Right cardiac atrium (tissue), 5 donors: Measurements from ENCODE around the gene RABGAP1L. TPM values are rescaled to one million over a fixed set of nuclear protein-coding genes. Genes with fewer than 3 reads are reported as not detected.
"Not testable (repeated sequence)": the region's sequence is repeated elsewhere in the genome, so short reads cannot be mapped to it uniquely, and the experiment has no call there.

Experiments
- ATAC-seq, 2 donors: fragments of 200-7000 bp; cut with Tn5 transposase; one replicate each; pipeline versions ENCODE4 v1.8.0 to v1.9.1; 2020; ENCODE audit warnings: moderate library complexity in 2 of 2, mild to moderate bottlenecking in 1 of 2
- DNase-seq, 3 donors: peaks; one replicate each; pipeline ENCODE4 v3.0.0-alpha.2; 2020
- H3K27ac ChIP-seq: one replicate; pipeline ENCODE4 v1.5.1; 2013; ENCODE audit warnings: mild to moderate bottlenecking, low read length, control low read depth, moderate library complexity
- H3K27me3 ChIP-seq: one replicate; pipeline ENCODE4 v1.6.1; 2013; ENCODE audit not compliant: control insufficient read depth, insufficient read depth
- H3K4me1 ChIP-seq: one replicate; pipeline ENCODE4 v1.6.1; 2013; ENCODE audit warnings: low read length; ENCODE audit not compliant: control insufficient read depth, insufficient read depth
- H3K4me3 ChIP-seq: one replicate; pipeline ENCODE4 v1.5.1; 2013; ENCODE audit warnings: low read length, control low read depth
- H3K9me3 ChIP-seq: one replicate; pipeline ENCODE4 v1.6.1; 2013; ENCODE audit warnings: low read length; ENCODE audit not compliant: control insufficient read depth
- WGBS: extraction: QIAGEN DNeasy Blood & Tissue Kit; methylation state at CpG from one replicate; pipeline ENCODE4 v1.1.7; 2013; 5-methylcytosine and 5-hydroxymethylcytosine counted together
- intact Hi-C, 4 donors: fragments of 100-400 bp; cut with DNase I; formaldehyde crosslinking; loops; one replicate each; pipeline versions ENCODE4 v1.11.0 to v1.14.0; 2022 to 2023
- polyA plus RNA-seq: library from polyadenylated mRNA; stranded (reverse); fragments of 200-250 nt; gene quantifications from one replicate; pipeline ENCODE4 v1.2.3, GENCODE V29; 2013
- total RNA-seq, 4 donors: library from RNA; stranded (reverse); fragmentation: NEBNext Ultra II Directional; extraction: Animal tissue kit (Norgen Biotek cat#: 25700); gene quantifications; one replicate each; pipeline ENCODE4 v1.2.1, GENCODE V29; 2021
- donor health status: healthy with polysubstance abuse.
- donor health status: DM: no; HTN: yes; CAD: no.
- donor health status: DM: no; HTN: no; CAD: no.
- donor health status: DM: no; HTN: yes; CAD: no; lungs with severe emphysema.
- donor health status: DM: yes; HTN: yes; CAD: no.

The RABGAP1L gene
- total and polyA plus RNA-seq, 5 donors, result 174 to 367 (median 186) TPM

DNA sequence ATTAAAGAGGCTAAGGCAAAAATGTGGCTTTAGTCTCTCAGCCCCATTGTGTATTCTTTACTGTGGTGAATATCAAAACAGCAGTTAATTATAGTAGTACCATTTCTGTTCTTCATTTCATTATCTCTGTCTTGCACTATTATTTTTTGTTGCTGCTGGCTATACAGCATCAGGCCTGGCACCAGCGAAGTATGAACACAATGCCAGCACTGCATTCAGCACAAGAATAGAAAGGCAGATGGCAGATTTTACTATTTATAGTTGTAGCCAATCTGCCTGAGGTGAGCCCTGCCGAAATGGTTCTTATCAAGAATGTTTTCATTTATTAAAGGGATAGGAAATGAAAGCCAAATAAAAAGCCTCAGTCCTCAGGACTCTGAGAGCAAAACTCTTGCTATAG is 360.5 kb downstream of the RABGAP1L start:
- H3K9me3 ChIP-seq, result peaks cover 4% of the 10 kb centered on the region
- WGBS, result 28% methylated on average over 2 of the region's 2 CpGs
- H3K27me3 ChIP-seq, result no peaks in the 10 kb centered on the region
- no peak overlapping the region for H3K27ac ChIP-seq
- no peak overlapping the region for H3K4me3 ChIP-seq
- DNase-seq, result peak in 2 of 3 donors; percentile 42 to 46
- peak; percentile 63 to 86 for ATAC-seq
- intact Hi-C loops, result no loop called here
- no peaks in the 10 kb centered on the region for H3K4me1 ChIP-seq

DNA sequence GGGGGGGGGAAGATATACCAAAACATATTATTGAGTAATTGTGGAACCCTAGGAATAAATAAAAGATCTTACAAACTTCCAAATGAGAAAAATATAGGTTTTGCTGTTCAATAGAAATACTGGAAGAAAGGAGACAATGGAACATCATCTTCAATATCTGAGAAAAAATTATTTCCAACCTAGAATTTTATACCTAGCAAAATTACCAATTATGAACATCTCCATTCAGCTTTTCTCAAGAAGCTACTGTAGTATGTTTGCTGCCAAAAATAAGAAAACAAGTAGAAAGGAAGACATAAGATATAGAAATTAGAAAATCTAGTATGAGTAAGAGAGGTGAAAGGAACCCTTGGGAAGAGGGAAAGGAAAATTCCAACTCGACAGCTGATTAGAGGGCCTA is 372.4 kb downstream of the RABGAP1L start:
- H3K4me3 ChIP-seq, result no peak overlapping the region

DNA sequence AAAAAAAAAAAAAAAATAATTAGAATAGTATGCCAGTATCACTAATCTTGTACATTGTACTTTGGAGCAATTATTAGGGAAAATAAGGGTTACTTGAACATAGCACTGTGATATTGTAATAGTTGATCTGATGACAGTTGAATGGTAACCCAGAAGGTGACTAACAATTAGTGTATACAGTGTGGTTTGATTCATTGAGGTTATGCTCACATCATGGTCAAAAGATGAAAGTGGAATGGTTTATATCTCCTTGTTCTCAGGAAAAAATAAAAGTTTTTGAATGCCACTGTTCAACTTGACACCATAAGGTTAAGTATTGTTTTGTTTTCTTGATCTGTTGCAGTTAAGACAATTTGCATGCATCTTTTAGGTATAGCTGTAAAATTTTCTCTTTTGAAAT is 375.5 kb downstream of the RABGAP1L start:
- ATAC-seq (no peak), DNase-seq (no peak)
- peaks cover 2% of the 10 kb centered on the region for H3K9me3 ChIP-seq
- intact Hi-C loops, result no loop called here
- H3K4me3 ChIP-seq, result no peak overlapping the region
- H3K27me3 ChIP-seq, result no peaks in the 10 kb centered on the region
- no peaks in the 10 kb centered on the region for H3K4me1 ChIP-seq
- H3K27ac ChIP-seq, result no peak overlapping the region

More for the DNA sequence above, 372.4 kb downstream of the RABGAP1L start:
- Histone ChIP-seq H3K9me3 (peaks cover 2% of the 10 kb centered on the region), H3K27ac (no peak overlapping the region), H3K4me1 (no peaks in the 10 kb centered on the region), H3K27me3 (no peaks in the 10 kb centered on the region)
- ATAC-seq (no peak), DNase-seq (no peak)
- 100% methylated on average over 1 of the region's 1 CpG for WGBS
- intact Hi-C loops, result no loop called here

DNA sequence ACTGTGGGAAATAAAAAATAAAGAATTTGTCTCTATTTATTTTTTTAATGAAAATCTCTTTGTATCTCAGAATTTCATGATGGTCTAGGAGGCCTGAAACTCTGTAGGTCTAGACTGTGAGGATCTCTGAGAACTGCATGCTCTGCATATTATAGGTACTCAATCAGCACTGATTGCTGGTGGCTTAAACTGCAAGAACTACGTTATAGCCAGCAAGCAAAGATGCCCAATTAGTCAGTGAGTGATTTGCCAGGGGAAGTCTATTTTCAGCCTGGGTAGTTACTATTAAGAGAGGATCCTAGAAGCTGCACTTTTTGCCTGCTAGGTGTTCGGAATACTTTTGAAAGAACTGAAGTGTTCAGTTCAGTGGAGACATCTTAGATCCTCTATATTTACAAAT is 375.9 kb downstream of the RABGAP1L start:
- no peaks in the 10 kb centered on the region for H3K27me3 ChIP-seq
- DNase-seq, result no peak
- H3K4me1 ChIP-seq, result no peaks in the 10 kb centered on the region
- 58% methylated on average over 2 of the region's 2 CpGs for WGBS
- intact Hi-C loops, result no loop called here
- H3K9me3 ChIP-seq, result peaks cover 2% of the 10 kb centered on the region
- no peak overlapping the region for H3K27ac ChIP-seq
- no peak overlapping the region for H3K4me3 ChIP-seq
- no peak for ATAC-seq

DNA sequence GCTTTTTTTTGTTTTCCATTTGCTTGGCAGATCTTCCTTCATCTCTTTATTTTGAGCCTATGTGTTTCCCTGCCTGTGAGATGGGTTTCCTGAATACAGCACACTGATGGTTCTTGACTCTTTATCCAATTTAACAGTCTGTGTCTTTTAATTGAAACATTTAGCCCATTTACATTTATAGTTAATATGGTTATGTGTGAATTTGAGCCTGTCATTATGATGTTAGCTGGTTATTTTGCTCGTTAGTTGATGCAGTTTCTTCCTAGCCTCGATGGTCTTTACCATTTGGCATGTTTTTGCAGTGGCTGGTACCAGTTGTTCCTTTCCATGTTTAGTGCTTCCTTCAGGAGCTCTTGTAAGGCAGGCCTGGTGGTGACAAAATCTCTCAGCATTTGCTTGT is 384.1 kb downstream of the RABGAP1L start:
- DNase-seq, H3K27me3 ChIP-seq, H3K4me1 ChIP-seq, intact Hi-C loops, H3K4me3 ChIP-seq, ATAC-seq, H3K9me3 ChIP-seq, H3K27ac ChIP-seq: not testable (repeated sequence)
- WGBS, result 86% methylated on average over 2 of the region's 2 CpGs

DNA sequence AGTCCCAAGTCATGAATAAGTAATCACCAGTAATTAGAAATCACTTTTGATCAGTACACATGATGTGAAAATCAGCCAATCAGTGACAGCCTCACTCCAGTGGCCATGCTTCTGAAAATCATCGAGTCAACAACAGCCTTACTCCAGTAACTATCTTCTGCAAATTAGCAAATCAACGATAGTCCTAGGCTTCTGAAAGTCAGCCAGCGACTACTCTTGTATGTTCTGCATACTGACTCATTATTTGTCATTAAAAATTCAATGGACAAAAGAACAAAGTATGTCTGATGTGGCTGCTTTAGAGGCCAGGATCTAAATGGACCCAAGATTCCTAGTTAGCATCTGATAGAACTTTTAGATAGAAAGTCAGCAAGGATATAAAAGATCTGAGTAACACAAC is 391.0 kb downstream of the RABGAP1L start:
- ATAC-seq, result no peak
- 91% methylated on average over 3 of the region's 3 CpGs for WGBS
- Histone ChIP-seq H3K27ac (no peak overlapping the region), H3K27me3 (no peaks in the 10 kb centered on the region), H3K4me1 (no peaks in the 10 kb centered on the region), H3K9me3 (no peaks in the 10 kb centered on the region), H3K4me3 (no peak overlapping the region)
- intact Hi-C loops, result no loop called here
- DNase-seq, result no peak

DNA sequence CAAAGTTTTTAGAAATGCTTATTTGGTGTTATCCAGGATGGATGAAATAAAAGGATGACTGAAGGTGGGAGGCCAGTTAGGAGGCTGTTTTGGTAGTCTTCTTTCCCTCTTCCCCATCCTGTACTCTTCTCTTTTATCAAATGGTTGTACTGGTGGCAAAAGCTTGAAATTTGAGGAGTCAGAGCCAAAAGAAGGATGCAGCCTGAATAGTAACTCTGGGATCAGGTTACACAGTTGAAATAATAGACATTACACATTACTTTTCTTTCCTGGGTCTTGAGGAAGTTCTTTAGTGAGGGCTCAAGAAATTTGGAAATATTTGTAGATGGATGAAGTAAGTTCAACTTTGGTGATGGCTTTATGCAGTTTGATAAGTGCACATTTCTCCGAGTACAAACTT is 397.1 kb downstream of the RABGAP1L start:
- intact Hi-C loops, result no loop called here
- H3K27me3 ChIP-seq, result no peaks in the 10 kb centered on the region
- WGBS, result 49% methylated on average over 1 of the region's 1 CpG
- ATAC-seq (no peak), DNase-seq (no peak)
- no peaks in the 10 kb centered on the region for H3K9me3 ChIP-seq
- no peak overlapping the region for H3K4me3 ChIP-seq
- no peaks in the 10 kb centered on the region for H3K4me1 ChIP-seq
- H3K27ac ChIP-seq, result no peak overlapping the region

DNA sequence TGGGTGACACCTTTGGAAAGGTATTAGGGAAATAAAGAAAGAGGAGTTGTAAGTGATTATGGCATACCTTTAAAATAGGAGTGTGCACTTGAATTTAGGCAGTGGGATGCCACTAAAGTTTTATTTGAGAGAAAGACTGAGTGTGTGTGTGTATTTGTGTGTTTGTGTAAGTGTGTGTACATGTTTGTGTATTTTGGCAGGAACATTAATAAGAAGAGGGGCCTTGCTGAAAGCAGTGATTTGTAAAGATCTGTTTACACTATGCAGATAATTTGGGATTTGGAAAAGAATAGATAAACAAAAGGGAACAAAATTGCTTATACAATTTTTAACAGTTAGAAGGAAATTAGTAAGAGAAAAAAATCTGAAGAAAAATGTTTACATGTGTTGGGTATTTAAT is 409.2 kb downstream of the RABGAP1L start:
- ATAC-seq, result no peak
- DNase-seq, result no peak
- no peaks in the 10 kb centered on the region for H3K27me3 ChIP-seq
- H3K9me3 ChIP-seq, result no peaks in the 10 kb centered on the region
- no peaks in the 10 kb centered on the region for H3K4me1 ChIP-seq
- H3K27ac ChIP-seq, result no peak overlapping the region
- intact Hi-C loops, result no loop called here
- H3K4me3 ChIP-seq, result no peak overlapping the region

DNA sequence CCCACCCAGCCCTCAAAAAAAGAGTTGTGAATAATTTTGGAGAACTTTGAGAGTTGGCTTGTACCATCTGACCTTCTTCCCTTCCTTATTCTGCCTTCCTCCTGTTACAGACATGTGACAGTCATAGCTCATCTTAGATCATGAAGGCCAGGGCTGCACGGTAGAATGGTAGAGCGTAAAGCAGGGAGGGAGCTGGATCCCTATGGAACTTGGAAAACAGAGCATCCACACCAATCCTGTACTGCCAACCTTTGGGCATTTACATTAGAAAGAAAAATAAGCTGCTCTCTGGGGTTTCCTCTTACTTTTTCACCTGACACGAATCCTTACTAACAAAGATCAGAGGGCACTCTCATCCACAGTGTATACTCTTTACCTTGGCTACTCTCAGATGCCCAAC is 409.9 kb downstream of the RABGAP1L start:
- no peaks in the 10 kb centered on the region for H3K9me3 ChIP-seq
- DNase-seq (no peak), ATAC-seq (no peak)
- H3K4me1 ChIP-seq, result no peaks in the 10 kb centered on the region
- WGBS, result 84% methylated on average over 3 of the region's 3 CpGs
- H3K4me3 ChIP-seq, result no peak overlapping the region
- no peaks in the 10 kb centered on the region for H3K27me3 ChIP-seq
- intact Hi-C loops, result no loop called here
- no peak overlapping the region for H3K27ac ChIP-seq

DNA sequence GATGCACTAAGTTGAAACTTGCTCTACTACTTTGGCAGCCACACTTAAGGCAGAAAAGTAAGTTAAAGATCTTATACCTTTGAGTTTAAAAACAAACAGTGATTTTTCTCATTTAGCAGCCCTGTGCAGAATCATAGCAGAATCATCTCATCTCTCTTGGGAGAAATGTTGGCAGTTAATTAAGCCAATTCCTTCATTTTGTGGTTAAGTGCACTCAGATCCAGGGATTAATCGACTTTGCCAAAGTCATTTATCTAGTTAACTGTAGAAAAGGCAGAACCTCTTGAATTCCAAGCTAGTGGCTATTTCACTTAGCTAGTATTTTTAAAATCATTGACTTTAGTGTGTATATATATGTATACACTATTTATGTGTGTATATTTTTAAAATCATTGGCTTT is 413.5 kb downstream of the RABGAP1L start:
- WGBS, result 83% methylated on average over 1 of the region's 1 CpG

DNA sequence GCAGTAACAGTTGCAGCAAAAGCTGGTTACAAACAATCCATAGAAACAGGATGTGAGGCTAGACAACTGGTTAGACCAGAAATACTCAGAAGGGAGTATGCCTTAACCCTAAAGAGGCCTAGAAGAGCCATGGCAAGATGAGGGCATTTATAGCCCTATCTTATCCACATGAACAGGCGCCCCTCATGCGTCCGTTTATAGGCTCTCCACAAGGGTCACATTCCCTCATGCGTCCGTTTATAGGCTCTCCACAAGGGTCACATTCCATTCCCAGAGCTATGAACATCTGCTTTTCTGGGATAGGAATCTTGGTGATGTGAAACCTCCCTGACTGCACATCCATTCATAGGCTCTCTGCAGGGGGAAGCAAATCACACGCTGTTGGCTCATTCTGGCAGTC is 416.8 kb downstream of the RABGAP1L start:
- H3K4me3 ChIP-seq, ATAC-seq, DNase-seq, H3K9me3 ChIP-seq, H3K4me1 ChIP-seq, H3K27me3 ChIP-seq, H3K27ac ChIP-seq, intact Hi-C loops: not testable (repeated sequence)
- 82% methylated on average over 6 of the region's 6 CpGs for WGBS

More for the DNA sequence above, 413.5 kb downstream of the RABGAP1L start:
- ATAC-seq, result no peak
- intact Hi-C loops, result no loop called here
- no peaks in the 10 kb centered on the region for H3K27me3 ChIP-seq
- no peak overlapping the region for H3K27ac ChIP-seq
- peaks cover 1% of the 10 kb centered on the region for H3K4me1 ChIP-seq
- DNase-seq, result no peak
- no peaks in the 10 kb centered on the region for H3K9me3 ChIP-seq
- H3K4me3 ChIP-seq, result no peak overlapping the region

DNA sequence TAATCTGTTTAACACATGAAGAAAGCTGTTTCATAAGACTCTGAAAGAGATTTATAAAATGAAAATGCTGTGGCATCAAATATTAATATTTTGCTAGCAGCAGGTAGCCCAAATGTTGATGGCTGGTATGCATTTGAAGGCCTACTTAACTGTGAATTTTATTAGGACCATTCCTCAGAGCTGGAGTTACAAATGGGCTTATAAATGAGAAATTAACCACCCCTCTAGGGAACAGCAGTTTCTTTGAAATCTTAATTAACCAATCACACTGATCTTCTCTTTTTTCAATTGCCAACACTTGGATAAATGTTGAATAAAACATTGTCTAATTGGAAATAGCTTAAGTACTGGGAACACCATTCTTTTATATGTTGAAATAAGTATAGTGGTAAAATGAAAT is 418.4 kb downstream of the RABGAP1L start:
- Histone ChIP-seq H3K4me3 (no peak overlapping the region), H3K27me3 (no peaks in the 10 kb centered on the region), H3K9me3 (no peaks in the 10 kb centered on the region), H3K4me1 (peaks cover 1% of the 10 kb centered on the region), H3K27ac (no peak overlapping the region)
- ATAC-seq, result no peak
- intact Hi-C loops, result no loop called here
- no peak for DNase-seq
